HL-60 (cell line): ENCODE measurements around the gene ABHD2.

Source experiments
- DNase-seq, 2 experiments: peaks; one replicate each; pipeline ENCODE4 v3.0.0-alpha.2; 2010 to 2020; ENCODE audit warnings: low read depth in 1 of 2, low spot score in 1 of 2
- H3K27ac ChIP-seq: fragments of 250-450 bp; sonication (Bioruptor Pico); replicated peaks from 2 replicates; pipeline ENCODE4 v1.5.1; 2020; ENCODE audit warnings: mild to moderate bottlenecking, moderate library complexity
- H3K27me3 ChIP-seq: fragments of 250-450 bp; sonication (Bioruptor Pico); 2 replicates; pipeline ENCODE4 v1.5.1; 2021; ENCODE audit warnings: mild to moderate bottlenecking, moderate library complexity; ENCODE audit not compliant: insufficient read depth, poor library complexity, severe bottlenecking
- H3K4me3 ChIP-seq: replicated peaks from 2 replicates; pipeline ENCODE4 v1.5.1; 2011; ENCODE audit warnings: mild to moderate bottlenecking, control low read depth, low read length; ENCODE audit not compliant: insufficient read depth
- GABPA ChIP-seq: IDR thresholded peaks from 2 replicates; pipeline ENCODE4 v1.6.1; 2012; ENCODE audit warnings: low read depth
- POLR2AphosphoS5 ChIP-seq: IDR thresholded peaks from 2 replicates; pipeline ENCODE4 v1.6.1; 2012; ENCODE audit warnings: low read depth
- SPI1 ChIP-seq: IDR thresholded peaks from 2 replicates; pipeline ENCODE4 v1.6.1; 2012; ENCODE audit warnings: low read depth, mild to moderate bottlenecking, borderline replicate concordance
- TF ChIP-seq, protein P1 (sequence below): IDR thresholded peaks from 2 replicates; pipeline ENCODE4 v1.6.1; 2012; ENCODE audit warnings: low read depth; ENCODE audit not compliant: insufficient replicate concordance
- TF ChIP-seq, protein P2 (sequence below): IDR thresholded peaks from one replicate; pipeline ENCODE4 v1.5.1; 2011; ENCODE audit warnings: low read length, control low read depth, inconsistent platforms; ENCODE audit not compliant: insufficient read depth

The ABHD2 gene

DNA sequence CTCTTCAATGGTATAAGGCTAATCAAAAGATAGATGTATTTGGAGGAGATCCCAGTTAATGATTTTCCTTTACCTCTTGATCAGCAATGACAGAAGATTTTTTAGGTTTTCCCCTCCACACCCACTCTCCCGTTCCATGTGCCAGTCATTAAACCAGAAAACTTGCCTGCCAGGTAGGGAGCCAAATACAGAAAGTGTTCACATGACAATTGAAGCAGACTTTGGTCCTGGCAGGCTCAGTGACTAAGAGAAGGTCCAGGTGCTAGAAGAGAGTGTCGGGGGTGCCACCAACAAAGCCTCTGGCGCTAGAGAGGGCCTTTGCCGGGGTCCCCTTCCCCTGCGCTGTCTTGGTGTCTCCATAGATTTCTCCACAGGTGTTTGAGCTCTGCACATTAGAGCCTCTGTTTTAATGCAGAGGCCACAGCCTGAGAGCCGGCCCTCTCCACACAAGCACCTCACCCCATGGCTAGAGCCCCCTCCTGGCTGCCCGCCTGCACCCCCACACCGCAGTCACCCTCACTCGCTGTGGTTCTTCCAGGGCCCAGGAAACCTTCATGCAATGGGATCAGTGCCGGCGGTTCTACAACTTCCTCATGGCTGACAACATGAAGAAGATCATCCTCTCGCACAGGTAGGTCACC, 96.8 kb downstream of the ABHD2 start:
- TF ChIP-seq, protein P1, sequence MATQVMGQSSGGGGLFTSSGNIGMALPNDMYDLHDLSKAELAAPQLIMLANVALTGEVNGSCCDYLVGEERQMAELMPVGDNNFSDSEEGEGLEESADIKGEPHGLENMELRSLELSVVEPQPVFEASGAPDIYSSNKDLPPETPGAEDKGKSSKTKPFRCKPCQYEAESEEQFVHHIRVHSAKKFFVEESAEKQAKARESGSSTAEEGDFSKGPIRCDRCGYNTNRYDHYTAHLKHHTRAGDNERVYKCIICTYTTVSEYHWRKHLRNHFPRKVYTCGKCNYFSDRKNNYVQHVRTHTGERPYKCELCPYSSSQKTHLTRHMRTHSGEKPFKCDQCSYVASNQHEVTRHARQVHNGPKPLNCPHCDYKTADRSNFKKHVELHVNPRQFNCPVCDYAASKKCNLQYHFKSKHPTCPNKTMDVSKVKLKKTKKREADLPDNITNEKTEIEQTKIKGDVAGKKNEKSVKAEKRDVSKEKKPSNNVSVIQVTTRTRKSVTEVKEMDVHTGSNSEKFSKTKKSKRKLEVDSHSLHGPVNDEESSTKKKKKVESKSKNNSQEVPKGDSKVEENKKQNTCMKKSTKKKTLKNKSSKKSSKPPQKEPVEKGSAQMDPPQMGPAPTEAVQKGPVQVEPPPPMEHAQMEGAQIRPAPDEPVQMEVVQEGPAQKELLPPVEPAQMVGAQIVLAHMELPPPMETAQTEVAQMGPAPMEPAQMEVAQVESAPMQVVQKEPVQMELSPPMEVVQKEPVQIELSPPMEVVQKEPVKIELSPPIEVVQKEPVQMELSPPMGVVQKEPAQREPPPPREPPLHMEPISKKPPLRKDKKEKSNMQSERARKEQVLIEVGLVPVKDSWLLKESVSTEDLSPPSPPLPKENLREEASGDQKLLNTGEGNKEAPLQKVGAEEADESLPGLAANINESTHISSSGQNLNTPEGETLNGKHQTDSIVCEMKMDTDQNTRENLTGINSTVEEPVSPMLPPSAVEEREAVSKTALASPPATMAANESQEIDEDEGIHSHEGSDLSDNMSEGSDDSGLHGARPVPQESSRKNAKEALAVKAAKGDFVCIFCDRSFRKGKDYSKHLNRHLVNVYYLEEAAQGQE: no peak
- no peak for TF ChIP-seq SPI1
- H3K27me3 ChIP-seq: no peaks in the 10 kb centered on the region
- no peak for DNase-seq
- H3K4me3 ChIP-seq: no peak overlapping the region
- no peak overlapping the region for H3K27ac ChIP-seq

DNA sequence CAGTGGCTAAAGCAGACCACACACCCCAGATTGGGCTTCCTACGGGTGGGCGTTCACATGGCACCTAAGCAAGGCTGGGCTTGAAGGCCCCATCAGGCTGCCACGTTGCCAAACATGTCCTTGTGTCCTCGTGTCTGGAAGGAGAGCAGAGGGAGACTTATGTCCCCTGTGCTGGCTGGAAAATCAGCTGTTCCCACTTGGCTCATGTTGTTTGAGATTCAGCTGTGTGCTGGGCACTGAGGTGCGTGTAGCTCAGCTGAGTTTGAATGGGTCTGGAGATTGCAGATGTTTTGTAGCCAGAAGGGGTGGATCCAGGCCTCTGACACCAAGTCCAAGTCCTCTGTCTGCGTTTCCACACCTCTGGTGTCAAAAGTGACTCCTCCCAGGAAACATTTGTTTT, 98.5 kb downstream of the ABHD2 start:
- no peak for TF ChIP-seq GABPA
- TF ChIP-seq, protein P1: no peak
- no peak for TF ChIP-seq SPI1
- TF ChIP-seq, protein P2, sequence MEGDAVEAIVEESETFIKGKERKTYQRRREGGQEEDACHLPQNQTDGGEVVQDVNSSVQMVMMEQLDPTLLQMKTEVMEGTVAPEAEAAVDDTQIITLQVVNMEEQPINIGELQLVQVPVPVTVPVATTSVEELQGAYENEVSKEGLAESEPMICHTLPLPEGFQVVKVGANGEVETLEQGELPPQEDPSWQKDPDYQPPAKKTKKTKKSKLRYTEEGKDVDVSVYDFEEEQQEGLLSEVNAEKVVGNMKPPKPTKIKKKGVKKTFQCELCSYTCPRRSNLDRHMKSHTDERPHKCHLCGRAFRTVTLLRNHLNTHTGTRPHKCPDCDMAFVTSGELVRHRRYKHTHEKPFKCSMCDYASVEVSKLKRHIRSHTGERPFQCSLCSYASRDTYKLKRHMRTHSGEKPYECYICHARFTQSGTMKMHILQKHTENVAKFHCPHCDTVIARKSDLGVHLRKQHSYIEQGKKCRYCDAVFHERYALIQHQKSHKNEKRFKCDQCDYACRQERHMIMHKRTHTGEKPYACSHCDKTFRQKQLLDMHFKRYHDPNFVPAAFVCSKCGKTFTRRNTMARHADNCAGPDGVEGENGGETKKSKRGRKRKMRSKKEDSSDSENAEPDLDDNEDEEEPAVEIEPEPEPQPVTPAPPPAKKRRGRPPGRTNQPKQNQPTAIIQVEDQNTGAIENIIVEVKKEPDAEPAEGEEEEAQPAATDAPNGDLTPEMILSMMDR: no peak
- TF ChIP-seq POLR2AphosphoS5: no peak
- no peaks in the 10 kb centered on the region for H3K27me3 ChIP-seq
- H3K4me3 ChIP-seq: no peak overlapping the region
- no peak for DNase-seq
- no peak overlapping the region for H3K27ac ChIP-seq

DNA sequence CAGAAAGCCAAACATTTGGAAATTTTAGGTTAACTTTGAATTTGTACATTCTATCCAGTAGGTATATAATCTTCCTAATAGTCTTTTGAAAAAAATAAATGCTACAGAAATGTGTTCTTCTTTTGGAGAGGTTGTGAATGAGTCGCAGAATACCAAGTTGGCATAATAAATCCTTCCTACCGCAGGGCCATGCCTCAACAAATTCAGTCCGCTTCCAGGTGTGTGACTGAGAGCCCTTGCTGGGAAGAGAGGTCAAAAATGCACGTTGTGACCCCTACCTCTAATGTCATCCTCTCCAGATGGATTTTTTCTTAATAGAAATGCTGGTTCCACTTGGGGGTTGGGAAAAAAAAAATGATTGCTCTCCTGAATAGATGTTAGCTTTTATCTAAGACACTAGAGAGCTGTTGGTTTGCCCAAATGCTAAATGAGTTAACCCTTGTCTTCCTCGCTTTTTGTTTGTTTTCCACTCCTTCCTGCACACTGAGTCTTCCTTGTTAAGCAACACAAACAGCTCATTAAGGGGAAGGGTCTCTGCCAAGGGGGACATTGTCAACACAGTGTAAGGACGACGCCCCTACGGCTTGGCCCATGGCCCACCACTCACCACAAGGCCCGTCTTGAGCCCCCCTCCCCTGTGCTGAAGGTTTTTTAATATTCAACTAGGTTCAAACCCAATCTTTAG, 99.2 kb downstream of the ABHD2 start:
- Histone ChIP-seq H3K4me3 (no peak overlapping the region), H3K27ac (no peak overlapping the region), H3K27me3 (no peaks in the 10 kb centered on the region)
- DNase-seq: no peak
- TF ChIP-seq SPI1: no peak
- no peak for TF ChIP-seq GABPA
- TF ChIP-seq, protein P2: no peak
- TF ChIP-seq, protein P1: no peak
- TF ChIP-seq POLR2AphosphoS5: no peak
